TTC549 (cell line): Measurements from ENCODE around the gene INTS6.
"Not testable (repeated sequence)": the region's sequence is repeated elsewhere in the genome, so short reads cannot be mapped to it uniquely, and the experiment has no call there.

Source experiments
- FAIRE-seq: peaks from 2 replicates; lab custom pipeline; 2012; peaks lifted over from hg19 to GRCh38; lab: Jason Lieb, UNC

Gene INTS6

DNA sequence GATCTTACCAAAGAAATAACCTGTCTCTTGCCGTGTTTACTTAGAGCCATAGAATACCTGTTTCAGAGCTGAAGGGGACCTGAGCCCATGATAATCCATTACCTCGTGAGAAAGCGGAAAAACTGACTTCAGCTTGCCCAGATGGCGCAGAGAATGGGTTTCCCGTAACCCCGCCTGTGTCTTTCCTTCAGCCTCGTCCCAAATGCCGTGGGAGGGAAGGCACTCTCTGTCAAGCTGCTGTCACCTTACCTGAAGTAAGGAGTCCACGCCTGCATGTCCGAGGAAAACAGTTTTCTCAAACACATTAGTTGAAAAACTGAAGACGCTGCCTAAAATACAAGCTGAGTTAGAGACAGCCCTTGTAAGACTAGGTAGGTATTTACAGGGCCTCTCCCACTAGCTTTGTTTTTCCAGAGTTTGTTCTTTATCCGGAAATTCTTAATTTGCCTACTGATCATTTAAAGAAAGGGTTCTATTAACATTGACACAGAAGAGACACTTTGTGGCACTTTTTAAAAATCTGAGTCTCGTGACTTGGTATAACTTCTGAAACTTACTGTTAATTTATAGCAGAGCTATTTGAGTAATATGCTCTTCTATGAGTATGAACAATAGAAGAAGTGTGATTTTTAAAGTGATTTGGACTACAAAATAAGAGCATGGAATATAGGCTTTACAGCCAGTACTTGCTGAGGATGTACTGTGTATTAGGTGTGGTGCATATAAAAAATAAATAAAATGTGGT, 1.3 kb upstream of the INTS6 start:
- no peak for FAIRE-seq

DNA sequence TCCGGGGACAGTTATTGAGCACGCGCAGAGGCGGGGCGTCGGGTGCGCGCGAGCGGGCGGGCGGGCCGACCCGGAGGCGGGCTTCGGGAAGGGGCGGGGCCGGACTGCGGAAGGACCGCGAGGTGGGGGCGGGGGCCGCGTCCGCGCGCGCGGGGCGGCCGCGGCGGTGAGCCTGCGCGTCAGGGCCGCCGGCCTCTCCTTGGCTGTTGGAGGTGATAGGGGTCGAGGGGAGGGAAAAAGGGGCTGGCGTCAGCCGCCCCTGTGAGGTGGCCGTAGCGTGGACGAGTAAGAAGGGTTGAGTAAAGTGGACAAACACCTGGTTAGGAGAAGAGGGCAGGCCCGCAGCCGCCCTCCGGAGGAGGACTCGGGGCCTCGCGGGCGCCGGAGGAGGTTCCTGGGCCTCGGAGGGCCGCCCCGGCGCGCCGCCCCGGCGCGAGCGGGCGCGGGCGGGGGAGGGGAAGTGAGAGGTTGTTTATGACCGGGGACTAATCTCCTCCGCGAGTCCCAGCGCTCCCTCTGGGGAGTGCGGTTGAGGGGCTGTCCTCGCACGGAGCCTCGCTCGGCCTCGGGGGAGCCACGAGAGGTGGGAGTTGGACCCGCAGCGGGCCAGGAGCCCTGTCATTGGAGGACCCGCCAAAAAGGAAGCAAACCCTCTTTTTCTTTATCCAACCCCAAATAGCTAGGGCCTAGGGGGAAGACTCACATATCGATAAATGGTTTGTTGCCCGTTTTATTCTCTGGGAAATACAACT, 547 bp upstream of the INTS6 start:
- no peak for FAIRE-seq

DNA sequence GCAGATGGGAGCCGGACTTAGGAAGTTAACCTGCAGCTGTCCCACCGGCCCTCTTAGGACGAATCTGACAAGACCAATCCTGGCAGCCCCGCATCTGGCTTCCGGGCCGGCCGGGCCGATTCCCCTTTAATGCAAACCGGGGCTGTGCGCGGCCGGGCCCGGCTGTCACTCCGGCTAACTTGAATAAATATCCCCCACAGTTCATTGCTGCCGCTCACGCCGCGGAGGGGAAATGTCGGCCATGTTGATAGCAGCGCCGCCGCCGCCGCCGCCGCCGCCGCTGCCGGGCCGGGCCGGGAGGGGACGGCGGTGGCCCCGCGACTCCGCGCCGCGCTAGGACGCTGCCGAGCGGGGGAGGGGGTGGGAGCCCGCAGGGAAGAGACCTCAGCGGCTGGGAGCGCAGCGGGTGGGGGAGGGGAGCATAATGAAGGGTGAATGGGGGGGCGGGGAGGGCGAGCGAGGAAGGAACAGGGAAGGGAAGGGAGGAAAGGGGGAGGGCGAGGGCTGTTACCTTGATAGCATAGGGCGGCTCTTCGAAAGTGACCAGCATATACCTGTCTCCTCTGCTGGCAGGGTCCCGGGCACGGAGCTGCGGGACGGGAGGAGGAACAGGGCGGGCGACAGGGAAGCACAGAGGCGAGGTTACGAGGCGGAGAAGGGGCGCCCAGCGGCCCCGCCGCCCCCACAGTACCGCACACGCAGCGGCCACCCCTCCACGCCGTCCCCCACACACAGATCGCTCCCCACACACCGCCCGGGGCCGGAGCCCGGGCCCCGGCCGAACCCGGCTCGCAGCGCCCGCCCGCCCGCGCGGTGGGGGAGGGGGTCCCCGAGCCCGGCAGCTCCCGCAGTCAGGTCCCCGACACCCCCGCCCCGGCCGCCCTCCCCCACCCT, 1.1 kb downstream of the INTS6 start:
- FAIRE-seq: no peak

DNA sequence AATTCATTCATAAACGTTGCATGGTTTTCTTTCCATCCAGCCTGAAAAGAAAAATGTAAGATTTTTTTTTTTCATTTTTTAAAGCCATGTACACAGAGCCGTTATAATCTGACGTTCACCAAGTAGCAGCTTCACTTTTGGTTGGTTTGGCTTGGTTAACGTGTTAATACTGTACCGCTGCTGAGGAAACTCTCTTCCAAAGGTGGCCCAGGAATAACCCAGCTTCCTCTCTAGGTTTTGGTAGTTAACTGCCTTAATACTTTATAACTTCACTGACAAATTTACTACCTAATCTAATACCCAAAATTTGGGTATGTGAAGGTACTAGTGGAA, 1.7 kb downstream of the INTS6 start:
- no peak for FAIRE-seq

DNA sequence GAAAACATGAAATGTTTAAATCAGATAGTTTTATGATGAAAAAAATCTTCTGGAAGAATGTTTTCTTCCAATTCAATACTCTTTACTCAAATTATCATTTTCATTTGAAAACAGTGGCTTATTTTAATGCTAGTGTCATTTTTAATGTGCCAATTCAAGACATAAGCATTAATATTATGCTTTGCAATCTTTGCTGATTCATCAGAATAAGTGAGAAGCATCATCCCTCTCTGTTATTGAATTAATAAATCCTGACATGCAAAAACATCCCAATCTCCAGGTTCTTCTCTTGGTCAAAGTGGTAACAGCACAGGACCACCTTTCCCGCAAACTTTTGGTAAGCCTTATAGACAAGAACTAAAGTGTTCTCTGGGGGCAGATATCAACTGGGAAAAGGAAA, 3.8 kb downstream of the INTS6 start:
- FAIRE-seq: no peak

DNA sequence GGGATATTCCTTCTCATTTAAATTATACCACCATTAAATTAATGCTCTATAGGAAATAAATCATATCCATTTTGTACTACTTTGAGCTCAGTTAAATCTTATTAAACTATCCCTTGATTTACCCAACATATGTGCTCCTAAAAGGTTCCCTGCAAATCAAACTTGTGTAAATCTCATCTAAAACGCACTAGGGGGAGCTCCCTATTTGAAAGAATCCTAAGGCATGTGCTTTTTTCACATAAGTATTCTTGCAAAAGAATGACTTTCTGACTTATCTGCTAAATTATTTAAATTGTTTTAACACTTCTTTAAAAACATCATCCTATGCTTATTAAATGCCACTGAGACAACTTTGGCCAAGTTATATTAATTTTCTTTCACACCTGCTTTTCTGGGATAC, 7.9 kb downstream of the INTS6 start:
- peak; percentile 66 for FAIRE-seq

DNA sequence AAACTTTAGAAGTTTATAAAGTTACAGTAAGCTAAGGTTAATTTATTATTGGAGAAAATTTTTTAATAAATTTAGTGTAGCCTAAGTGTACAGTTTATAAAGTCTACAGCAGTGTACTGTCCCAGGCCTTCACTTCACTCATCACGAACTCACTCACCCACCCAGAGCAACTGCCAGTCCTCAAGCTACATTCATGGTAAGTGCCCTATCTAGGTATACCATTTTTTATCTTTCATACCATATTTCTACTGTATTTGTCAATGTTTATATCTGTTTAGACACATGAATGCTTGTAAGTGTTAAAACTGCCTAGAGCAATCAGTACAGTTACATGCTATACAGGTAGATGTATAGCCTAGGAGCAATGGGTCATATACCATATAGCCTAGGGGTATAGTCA, 12.5 kb downstream of the INTS6 start:
- FAIRE-seq: no peak

DNA sequence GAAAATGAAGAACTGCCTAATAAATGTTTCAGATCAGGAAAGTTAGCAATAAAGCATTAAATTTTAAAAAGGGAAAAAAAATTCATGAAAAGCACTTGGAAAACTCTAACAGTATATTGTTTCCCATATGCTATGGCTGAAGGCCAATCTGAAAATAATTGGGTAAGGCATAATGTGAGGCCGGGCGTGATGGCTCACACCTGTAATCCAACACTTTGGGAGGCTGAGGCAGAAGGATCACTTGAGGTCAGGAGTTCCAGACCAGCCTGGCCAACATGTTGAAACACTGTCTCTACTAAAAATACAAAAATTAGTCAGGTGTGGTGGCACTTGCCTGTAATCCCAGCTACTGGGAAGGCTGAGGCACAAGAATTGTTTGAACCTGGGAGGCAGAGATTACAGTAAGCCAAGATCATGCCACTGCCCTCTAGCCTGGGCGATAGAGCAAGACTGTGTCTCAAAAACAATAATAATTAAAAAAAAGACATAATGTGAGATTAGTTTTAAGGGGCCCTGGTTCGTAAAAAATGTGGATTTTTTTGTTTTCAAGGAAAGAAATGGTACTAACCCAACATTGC, 15.2 kb downstream of the INTS6 start:
- FAIRE-seq: no peak

DNA sequence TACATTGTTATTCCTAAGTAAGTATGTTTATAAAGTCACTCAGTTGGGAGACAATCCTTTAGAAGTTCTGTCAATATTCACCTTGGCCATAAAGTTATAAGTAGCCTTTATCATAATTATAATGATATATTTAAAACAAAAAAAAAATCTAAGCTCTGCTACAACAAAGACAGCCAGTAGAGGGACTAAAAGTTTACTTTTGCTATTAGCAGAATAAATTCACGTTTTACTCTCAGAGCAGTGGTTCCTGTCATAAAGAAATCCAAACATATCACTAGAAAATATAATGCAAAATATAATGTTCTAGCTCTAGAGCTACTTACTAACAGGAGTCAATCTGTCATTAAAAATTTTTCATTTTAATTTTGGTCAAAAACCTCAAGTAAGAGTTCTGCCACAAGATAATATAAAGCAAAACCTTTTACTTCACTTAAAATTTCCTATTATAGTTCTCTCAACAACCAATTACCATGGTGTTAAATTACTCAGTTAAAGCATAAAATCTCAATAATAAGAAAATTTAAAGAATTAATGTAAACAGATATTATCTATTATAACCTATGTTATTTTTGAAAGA, 17.7 kb downstream of the INTS6 start:
- peak; percentile 80 for FAIRE-seq

DNA sequence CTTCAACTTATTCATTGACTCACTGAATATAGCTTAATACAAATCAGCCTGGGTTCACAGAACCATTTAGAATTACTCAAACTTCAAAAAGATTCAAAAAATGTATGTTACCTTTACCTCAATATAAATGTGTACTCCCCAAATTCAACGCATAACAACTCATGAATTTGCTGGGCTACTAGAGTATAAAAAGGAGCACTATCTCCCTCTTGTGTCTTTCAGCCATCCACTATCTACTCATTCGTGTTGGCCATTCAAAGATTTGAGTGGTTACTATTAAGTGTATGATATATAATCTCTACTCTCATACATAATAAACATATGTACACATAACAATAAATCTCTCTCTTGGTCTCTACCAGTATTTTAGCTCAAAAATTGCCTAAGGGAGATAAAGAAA, 20.3 kb downstream of the INTS6 start:
- no peak for FAIRE-seq

DNA sequence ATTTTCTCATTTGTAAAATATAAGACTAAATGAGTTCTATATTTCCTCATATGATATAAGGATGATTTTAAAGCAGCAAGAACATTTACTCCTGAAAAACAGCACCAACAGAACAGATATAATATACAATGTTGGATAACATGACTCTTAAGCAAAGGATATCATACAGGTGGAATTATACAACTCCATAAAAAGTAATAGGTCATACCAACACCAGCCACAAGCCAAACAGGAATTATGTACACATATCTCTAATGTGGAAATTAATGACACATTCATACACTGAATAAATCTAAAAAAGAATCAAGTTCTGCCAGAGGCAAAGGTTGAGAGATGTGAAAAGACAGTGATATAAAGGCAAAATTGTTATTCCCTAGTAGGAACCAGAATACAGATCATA, 25.9 kb downstream of the INTS6 start:
- FAIRE-seq: no peak

DNA sequence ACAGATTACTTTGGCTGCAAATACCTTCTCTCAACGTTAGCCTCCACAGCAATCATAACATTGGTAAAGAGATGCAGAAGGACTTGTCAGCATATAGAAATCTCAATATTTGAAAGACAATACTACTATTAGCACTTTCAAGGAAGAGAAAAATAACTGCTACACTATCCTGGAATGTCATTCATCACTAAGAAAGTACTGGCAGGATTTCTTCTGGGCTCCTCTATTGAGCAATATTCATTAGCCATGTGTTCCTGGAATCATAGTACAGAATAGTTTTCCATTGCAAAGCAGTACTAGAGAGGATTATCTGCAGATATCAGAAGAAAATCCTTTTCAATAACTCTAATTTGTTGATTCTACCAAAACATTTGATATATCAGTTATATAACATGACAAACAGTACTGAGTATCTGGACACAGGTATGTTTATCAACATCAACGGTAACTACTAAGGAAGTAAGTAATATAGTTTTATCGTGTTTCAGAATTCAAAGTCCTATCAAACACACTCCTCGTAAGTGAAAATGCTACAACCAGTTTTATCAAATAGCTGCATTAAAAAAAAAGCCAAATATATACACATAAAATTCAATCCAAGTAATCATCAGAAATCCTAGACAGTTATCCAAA, 27.3 kb downstream of the INTS6 start:
- FAIRE-seq: no peak

DNA sequence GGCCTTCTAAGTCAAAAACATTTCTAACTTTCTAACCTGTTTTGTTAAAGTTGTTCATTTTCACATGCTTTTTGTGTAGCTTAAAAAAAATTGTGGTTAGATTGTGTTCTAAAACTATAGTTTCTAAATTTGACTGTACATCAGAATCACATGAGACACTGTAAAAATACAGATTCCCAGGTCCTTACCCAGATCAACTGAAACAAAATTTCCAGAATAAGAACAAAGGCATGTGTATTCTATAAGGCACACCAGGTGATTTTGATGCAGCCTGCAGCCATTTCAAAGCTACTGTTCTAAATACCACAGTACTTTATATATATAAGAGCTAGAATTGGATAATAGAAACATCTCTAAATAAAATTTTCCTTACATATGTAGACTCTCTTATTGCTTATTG, 29.1 kb downstream of the INTS6 start:
- FAIRE-seq: no peak

DNA sequence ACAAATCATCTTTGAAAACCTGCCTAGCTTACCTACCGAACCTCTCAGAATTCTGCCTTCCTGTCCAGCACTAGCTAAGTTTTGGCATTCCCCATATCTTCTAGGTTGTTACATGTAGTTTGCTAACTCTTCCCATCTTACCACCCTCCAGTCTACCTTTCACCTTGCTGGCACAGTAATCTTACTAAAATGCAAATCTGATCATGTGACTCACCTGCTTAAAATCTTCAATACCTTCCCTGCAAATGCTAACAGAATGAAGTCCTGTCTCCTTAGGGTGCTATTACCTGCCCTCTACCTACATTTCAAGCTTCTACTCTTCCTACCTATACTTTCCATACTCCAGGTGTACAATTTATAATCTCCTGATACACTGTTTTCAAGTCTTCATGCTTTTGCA, 30.4 kb downstream of the INTS6 start:
- no peak for FAIRE-seq

DNA sequence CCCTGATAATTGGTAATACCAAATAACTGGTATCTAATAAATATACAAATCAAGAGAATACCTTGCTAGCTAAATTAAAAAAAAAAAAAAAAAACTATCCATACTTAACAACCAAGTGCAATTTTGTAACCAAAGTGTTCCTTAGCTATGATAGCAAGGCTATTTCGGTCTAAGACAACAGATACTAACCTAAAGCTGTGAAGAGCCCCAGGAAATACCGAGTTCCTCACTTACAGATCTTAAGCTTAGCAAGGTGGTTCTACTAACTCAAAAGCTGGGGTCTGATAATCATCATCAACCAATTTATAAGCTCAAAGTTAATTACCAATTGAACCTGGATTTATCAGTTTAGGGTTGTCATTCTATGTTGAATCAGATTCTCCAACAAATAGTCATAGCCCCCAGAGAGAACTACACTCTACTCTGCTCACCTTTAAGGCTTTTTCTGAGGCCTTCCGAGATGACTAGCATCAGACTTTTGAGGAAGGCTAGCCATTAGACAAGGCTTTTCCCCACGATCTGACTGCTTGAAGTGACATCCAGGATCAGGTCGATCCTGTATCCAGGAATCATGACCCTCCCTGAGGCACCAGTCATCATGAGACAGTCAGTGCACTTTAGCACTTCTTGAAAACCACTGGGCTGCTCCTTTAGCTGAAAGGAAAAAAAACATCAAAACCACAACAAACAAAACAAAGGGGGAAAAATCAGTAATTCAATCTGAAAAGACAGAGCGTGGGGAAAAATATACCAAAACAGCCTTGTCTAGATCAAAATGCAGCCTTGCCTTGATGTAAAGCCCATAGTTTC, 31.9 kb downstream of the INTS6 start:
- no peak for FAIRE-seq

DNA sequence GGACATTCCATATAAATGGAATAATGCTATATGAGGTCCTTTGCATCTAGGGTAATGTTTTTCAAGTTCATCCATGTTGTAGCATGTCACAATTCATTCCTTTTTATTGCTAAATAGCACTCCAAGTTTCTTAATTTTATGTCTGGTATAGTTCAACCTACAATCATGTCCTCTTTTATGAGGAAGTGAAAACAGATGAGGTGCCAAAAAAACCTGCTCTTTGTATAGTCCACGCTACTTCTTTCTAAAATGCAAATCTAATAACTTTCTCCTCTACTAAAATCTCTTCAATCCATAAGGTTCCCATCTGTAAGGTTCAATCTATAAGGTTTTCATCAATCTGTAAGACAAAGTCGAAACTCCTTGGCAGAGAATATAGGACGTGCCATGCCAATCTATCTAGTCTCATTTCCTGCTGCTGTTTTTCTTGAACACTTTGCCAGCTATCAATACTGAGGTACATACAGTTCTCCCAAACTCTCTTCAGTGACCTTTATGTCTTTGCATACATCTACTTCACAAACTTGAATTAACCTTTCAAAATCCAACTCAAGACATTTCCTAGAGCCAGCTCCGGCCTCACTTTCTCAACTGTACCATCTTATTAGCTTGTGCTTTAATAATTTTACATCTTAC, 33.7 kb downstream of the INTS6 start:
- no peak for FAIRE-seq

DNA sequence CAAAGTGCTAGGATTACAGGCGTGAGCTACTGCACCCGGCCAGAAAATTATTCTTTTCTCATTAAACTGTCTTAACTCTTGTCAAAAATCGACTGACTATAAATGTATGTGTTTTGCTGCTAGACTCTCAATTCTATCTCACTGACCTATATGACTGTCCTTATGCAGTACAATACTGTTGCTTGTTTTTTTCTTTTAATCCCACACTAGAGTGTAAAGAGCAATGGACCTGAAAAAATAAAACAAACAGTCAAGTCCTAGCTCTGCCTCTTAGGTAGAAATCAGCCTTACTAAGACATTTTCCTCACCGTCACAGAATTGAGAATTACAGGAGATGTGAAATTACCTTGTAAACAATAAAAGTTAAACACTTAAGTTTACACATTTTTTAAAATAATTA, 35.1 kb downstream of the INTS6 start:
- no peak for FAIRE-seq

DNA sequence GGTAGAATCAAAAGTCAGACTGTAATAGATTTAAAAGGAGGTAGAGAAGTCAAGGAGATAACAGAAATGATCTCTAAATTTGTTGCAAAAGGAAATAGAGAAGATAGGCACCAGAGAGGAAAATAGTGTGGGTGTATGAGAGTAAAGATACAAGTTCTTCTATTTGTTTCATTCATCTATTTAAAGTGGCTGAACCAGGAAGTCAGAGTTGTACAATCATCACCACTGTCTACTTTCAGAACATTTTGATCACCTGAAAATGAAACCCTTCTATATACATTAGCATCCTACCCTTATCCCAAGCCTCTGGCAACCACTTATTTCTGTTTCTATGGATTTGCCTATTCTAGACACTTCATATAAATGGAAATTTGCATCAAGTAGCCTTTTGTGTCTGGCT, 36.7 kb downstream of the INTS6 start:
- FAIRE-seq: no peak

DNA sequence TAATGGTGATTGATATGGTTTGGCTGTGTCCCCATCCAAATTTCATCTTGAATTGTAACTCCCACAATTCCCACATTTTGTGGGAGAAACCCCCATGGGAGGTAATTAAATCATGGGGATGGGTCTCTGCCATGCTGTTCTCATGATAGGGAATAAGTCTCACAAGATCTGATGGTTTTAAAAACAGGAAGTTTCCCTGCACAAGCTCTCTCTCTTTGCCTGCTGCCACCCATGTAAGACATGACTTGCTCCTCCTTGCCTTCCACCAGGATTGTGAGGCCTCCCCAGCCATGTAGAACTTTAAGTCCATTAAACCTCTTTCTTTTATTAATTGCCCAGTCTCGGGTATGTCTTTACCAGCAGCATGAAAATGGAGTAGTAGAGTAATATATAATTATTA, 37.5 kb downstream of the INTS6 start:
- FAIRE-seq: not testable (repeated sequence)

DNA sequence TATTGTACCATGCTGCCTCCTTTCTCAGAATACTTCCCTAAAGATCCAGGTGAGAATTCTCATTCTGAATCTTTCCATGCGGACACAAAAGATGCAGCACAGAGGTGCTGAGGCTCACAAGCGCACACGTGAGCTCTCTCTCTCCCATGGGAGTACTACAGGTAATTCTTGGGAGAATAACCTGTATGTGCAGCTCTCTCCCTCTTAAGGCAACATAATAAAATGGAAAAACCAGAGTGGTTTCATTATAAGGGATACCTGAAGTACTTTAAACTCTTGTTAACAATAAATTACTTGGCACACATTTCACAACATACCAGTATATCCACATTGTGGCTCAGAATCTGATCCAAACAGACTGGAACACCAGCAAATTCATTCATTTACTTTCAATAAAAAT, 40.4 kb downstream of the INTS6 start:
- no peak for FAIRE-seq

DNA sequence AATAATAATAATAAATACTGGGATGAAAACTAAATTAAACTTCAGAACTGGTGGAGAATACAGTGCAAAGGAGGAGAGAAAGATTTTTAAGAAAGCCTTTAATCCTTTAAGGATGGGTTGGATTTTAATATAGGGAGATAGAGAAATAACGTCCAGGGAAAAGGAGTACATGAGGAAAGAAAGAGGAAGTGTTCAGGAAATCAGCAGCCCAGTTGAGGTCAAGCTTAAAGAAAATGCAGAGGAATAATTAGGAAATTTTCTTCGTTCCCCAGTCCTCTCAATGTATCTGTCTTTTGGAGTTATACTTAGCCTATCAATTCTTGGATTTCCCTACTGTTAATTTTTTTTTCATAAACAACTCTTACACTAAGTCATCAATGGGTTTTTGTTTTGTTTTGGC, 47.7 kb downstream of the INTS6 start:
- no peak for FAIRE-seq
